Smooth muscle cell of the pulmonary artery (primary cell): ENCODE data around the gene THBS4. TPM values are rescaled to one million over a fixed set of nuclear protein-coding genes. Genes with fewer than 3 reads are reported as not detected.

Experiments
- total RNA-seq: library from RNA; depleted of rRNA; stranded (reverse); fragments of >200 nt; gene quantifications from 2 replicates; pipeline ENCODE4 v1.2.3, GENCODE V29; 2014

Gene THBS4
- 0.63 and 2.1 TPM in 2 replicates for total RNA-seq

GRCh38 chr5:80034962-80035821 is at the start of gene THBS4:
THBS4 (plus strand) TSS chr5:80035348; CDS start chr5:80035538, 190 bp downstream.

DNA sequence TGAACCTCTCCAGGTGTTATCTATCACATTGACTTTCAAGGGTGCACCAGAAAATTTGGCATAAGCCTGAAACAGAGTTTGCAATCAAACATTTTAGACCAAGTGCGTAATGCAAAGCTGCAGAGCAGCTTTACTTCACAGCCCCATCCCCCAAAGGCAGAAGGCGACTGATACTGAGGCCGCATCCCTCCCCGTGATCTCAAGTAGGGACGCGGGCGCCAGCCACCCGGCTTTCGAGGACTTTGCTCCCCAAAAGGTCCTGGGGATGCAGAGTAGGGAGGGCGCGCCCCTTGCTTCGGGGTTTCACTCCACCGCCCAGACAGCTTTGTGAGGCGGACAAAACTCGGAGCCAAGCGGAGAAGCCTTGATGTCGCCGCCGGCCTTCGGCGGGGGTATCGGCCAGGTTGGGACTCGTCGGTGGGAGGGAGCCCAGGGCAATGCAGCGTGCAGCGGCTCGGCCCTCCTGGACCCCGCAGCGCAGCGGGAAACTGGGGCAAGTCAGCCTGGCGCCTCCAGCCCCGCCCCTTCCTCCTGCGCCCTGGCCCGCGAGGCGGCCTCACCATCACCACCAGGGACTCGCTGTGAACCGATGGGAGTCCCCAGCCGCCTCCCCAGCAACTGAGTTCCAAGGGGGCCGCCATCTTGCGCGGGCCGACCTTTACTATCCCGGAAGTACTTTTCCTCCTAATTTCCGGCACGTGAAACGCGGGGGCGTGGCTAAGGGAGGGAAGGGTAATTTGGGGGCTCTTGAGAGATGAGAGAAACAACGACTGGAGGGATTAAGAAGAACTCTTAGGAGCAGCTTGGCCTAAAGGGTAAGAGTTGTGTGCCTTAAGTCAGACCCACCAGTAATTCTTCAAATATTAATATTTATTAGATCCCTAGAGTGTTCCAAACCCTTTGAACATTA is 44.3 kb upstream of the THBS4 start, which contains the start of gene MTX3:
Gene MTX3 (minus strand): TSS at position 665 of the 910 bp plus-strand sequence. CDS start 24 bp downstream, at position 641.

Other genes starting within 250 kb of the THBS4 start
- gene MTX3, start 44.1 kb upstream of the THBS4 start, total RNA-seq, result 14.5 and 17.5 TPM in 2 replicates
- 21.4 and 41.4 TPM in 2 replicates for gene SERINC5, start 220.7 kb downstream of the THBS4 start, total RNA-seq